ENCODE results near the gene DHX58.

DHX58 gene

DNA sequence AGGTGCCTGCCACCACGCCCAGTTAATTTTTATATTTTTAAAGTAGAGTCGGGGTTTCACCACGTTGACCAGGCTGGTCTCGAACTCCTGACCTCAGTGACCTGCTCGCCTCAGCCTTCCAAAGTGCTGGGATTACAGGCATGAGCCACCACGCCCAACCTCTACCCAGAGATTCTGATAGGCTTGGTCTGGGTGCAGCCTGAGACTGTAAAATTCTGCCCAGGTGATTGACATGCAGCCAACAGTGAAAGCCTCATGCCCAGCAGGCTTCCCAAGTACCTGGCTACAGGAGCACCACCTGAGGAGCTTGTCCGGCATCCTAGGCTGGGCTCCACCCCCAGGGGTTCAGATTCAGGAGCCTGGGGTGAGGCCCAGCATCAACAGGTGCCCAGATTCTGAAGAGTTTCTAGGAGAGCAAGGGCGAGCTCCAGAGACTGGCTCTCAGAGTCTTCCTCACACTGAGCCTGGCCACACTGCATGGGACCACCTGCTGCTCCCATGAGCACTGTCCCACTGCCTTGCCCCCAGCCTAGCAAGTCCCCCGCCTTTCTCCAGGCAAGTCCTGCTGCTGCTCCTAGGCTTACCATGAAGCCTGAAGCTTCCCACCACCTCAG lies 30.9 kb downstream of the DHX58 start:
- no peak for DNase-seq (ENCODE audit: low read depth)

DNA sequence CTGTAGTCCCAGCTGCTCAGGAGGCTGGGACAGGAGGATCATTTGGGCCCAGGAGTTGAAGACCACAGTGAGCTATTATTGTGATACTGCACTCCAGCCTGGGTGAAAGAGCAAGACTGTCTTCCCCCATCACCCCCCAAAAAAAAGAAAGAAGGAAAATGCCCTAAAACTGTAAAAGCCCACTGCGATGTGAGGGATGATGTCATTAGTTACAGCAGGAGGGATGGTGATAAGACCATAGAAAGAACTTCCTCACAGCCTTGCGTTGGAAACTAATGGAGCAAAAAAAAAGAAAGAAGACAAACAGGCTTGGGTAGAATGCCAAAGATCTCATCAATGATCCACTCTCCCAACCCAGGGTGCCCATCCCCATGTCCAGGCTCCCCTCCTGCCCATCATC lies 33.0 kb downstream of the DHX58 start:
- DNase-seq (ENCODE audit: low read depth): no peak

DNA sequence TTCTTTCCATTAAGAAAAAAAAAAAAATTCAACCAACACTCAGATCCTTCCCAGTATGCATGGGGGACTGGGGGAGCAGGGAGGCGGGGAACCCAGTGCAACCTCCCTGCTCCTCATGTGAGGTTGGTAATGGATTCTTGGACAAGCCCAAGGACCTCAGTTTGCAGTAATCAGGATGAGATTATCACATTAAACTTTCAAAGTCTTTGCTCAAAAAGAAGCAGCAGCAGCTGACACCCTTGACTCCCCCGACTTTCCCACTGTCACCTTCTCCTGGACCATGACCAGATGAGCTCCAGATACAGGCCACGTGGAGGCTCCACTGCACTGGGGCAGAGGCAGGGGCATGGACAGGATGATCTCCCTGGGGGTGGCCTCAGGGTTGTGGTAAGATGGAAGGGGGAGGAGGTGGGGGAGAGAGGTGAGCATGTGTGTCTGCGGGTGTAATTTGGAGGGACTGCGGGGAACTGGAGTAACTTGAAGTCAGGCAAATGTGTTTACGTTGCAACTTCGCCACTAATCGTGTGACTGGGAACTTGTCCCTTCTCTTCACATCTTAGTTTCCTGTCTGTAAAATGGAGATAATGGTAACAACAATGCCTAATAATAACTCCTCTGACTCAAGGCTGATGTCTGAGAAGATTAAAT lies 34.0 kb downstream of the DHX58 start:
- no peak for DNase-seq (ENCODE audit: low read depth)

DNA sequence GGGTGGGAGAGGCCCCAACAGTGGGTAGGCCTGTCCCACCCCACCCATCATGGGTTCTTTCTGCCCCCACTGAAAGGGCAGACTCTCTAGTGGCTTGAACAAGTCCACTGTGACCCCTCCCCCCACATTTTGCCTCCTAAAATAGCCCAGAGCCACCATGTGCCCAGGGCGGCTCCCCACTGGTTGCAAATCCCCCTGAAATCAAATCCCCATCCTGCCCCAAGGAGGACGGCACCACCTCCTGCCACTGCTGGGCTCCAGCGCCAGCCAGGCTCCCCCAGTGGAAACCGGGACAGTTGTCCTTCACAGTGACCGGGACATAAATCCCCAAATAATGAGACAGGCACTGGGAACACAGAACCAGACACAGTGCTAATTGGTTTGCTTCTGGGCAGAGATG lies 34.8 kb downstream of the DHX58 start:
- DNase-seq (ENCODE audit: low read depth): no peak

DNA sequence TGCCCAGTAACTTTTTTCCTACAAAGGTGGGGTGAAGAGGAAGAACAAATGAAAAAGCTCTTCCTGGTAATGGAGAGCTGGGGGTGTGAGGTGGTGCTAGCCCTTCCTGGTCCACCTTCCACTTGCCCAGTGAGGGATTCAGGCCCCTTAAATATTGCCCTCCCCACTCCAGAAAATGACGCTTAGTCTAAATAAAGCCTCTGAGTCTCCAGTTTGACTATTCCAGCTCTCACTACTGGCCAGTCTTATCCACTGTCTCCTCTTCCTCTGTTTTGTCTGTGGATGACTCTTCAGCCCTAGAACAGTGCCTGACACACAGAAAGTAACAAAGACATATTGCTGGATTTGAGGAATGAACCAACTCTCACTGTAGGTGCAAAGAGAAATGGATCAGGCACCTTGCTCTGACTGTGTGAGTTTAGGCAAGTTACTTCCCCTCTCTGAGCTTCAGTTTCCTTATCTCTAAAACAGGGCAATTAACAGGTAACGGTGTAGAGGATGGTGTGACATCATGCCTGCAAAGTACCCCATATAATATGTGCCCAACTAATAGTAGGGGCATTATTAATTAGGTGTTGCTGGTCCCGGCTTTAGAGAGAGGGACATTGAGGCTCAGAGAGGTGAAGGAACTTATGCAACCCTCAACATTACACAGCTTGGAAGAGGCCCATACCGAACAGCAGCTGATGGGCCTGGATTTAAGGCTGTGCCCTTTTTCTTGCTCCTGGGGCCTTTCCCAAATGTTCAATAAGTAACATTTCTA lies 35.5 kb downstream of the DHX58 start:
- DNase-seq (ENCODE audit: low read depth): no peak

DNA sequence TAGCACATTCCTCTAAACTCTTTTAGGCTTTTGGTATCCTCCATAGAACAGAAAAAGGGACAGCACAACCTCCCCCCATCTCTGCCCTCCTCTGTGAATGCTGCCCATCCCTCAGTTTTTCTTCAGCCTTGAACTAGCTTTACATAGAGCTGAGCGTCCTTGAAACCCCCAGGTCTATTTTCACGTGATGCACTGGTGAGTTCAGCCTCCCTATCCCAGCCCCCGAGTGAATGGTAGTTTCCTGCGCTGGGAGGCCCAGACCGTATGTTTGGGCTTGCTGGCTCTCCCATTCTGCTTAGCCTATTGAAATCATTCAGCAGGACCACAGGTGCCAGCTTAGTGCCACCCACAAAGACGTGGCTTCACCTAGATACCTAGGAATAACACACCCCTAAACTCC lies 36.7 kb downstream of the DHX58 start:
- no peak for DNase-seq (ENCODE audit: low read depth)

DNA sequence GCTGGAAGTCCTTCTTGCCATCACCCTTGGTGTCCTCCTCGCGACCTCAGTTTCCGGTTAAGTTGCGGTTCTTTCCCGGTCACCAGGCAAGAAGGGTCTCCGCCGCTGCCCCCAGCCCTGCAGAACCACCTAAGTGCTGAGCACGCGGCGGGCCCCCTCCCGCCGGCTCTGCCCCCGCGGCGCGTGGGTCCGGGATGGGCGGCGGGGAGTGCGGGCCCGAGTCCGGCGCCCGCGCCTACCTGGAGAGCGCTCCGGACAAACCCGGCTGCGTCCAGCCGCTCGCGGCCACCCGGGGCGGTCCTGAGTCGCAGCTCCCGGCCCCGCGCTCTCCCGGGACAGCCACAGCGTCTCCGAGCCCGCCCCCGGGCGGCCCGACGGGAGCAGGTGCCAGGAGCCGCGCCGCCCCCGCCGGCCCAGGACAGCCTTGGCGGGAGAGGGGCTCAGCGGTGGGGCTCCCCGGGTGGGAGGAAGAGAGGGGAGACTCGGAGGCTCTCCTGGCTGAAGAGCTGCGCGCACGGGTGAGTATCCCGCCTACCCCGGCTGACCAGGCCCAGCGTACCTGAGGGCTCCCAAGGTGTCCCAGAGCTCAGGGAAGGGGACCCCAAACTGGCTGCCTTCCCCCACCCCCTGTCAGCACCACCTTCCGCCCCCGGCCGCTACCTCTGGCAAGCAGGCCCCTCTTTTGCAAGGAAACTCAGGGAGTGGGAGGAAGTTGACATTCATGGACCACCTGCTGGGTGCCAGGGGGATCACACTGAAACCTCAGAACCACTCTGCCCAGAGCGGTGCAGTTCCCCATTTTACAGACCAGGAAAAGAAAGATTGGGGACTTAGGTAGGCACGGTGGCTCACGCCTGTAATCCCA lies 40.0 kb downstream of the DHX58 start:
- DNase-seq (ENCODE audit: low read depth): no peak

DNA sequence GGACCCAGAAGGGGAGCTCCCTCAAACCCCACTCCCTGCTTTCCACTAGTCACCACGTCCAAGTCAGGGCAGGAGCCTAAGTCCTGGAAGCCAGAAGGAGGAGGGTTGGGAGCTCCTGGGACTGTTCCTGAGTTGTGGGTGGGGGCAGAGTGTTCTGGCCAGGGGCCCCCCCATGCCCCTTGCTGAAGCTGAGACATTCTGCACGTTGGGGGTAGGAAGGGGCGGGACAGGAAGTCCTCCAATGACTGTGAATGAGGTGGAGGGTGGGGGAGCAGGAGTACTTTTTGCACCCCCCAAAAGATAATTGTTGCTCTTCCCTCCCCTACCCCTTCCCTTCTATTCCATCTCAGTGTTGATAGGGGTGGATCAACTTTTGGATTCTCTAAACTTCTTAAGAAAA lies 40.7 kb downstream of the DHX58 start:
- no peak for DNase-seq (ENCODE audit: low read depth)

DNA sequence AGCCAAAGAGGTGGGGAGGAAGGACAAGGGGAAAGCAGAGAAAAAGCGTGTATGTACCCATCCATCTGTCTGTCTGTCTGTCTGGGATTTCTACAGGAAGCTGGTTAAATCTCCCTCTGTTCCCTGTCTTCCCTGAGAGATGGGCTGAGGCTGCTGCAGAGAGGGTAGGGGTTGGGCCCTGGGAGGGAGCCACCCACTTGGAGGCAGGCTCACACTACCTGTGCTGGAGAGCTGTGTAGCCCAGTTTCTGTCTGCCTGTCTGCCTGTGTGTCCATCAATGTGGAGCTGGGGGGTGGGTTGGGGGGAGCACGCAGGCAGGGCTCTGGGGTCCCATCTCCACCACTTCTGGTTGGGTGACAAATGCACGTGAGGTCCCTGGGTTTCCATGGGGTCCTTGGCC lies 43.5 kb downstream of the DHX58 start:
- no peak for DNase-seq (ENCODE audit: low read depth)

DNA sequence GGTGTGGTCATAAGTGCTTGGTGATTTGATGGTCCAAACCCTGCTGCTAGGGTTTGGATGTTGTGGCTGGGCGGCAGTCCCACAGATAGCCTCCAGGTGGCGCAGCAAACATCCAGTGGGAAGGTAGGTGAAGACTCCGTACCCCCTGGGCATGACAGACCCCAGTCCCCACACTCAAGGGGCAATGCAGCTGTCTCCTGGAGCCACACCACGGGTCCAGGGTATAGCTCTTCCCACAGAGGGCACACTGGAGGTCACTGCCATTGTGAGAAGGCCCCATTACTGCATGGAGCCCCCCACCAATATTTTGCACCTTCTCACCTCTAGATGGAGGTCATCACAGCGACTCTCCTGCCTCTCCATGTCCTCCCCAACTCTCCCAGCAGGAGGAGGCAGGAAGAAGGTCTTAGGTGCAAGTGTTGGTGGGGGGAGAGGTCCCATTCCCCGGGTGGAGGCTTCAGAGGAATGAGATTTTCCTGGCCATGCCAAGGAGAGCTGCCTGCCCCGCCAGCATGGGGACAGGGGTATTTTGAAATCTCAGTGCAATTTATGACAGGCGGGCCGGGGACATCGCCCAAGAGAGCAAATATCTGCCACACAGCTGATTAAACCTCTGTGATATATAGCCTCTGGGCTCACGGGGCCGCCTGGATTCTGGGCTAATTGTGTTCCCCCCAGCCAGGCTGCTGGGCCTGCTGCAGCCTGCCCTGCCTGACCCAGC lies 45.0 kb downstream of the DHX58 start:
- peak; percentile 48 for DNase-seq (ENCODE audit: low read depth)

DNA sequence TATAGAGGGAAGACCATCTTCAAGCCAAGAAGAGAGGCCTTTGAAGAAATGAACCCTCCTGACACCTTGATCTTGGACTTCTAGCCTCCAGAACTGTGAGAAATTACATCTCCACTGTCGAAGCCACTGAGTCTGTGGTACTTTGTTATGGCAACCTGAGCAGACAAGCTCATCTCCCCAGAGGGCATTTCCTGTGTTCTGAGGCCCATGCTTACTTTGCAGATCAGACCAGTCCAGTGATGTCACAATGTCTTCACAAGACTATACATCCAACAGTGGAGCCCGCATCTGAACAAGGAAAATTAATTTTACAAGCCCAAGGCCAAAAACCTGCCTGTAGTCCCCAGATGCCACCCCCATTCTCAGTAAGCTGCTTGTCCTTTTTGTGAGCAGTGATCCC lies 47.3 kb downstream of the DHX58 start:
- DNase-seq (ENCODE audit: low read depth): no peak

DNA sequence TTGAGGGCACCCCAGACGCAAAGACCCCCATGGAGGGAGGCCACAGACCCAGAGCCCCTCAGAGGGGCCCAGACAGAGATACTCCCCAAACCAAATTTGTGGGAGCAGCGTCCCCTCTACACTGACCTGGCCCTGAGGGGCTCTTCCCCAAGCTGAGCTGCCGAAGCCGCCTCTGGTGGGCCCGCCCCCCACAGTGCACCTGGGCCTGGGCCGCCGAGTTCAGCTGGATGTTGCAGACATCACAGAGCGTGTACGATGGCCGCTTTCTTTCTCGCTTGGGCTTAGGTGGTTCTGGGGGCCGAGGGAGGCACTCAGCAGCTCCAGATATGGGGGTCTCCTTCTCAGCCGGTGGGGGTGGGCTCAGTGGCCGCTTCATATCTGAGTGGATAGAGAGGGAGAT lies 49.8 kb downstream of the DHX58 start:
- DNase-seq (ENCODE audit: low read depth): no peak

DNA sequence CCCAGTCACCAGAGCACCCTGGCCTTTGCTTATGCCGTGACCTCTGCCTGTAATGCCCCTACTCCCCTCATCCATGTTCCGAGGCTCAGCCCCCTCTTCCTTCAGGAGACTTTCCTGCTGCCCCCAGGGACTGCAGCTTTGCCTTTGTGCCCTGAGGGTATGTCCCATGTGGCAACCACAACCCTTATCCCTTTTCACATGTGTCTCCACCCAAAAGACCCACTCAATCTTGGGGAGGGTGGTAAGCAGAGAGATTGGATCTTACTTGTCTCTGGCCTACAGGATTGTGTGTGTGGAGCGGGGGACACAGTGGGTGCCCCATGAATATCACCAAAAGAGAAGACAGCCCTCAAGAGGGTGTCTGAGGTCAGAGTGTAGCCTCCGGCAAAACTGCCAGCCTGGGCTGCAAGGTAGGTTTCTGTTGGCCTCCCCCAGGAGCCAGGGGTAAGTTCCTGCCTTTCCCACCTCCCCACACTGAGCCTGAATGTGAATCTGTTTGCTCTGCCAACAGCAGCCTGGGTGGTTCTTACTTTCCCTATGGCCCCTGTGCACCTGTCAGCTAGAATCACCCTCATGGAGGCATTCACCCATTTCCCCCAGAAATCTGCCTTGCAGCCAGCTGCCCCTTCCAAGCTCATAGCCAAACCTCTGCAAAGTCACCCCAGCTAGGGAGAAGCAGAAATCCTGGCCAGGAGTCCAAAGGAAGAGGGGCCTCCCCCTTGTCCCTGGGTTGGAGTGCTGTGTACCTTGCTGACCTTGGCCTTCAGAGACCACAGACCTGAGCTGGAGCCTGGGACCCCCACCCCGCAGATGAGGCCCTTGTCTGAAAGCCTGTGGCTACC lies 50.6 kb downstream of the DHX58 start:
- no peak for DNase-seq (ENCODE audit: low read depth)

DNA sequence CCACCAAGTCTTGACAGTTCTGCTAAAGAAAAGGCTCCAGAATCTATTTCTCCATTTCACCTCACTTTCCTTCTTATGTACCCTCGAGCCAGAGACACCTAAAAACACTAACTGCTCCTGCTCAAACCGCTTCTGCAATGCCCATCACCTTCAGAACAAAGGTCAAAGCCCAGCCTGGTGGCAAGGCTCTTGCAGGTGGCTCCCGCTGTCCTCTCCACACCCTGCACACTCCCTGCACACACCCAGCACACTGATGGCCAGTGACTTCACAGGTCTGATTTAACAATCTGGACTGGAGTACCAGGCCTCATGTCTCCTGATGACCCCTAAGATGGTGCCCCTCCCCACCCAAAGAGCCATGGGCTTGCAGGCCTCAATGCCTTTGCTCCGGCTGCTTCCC lies 52.3 kb downstream of the DHX58 start:
- no peak for DNase-seq (ENCODE audit: low read depth)

DNA sequence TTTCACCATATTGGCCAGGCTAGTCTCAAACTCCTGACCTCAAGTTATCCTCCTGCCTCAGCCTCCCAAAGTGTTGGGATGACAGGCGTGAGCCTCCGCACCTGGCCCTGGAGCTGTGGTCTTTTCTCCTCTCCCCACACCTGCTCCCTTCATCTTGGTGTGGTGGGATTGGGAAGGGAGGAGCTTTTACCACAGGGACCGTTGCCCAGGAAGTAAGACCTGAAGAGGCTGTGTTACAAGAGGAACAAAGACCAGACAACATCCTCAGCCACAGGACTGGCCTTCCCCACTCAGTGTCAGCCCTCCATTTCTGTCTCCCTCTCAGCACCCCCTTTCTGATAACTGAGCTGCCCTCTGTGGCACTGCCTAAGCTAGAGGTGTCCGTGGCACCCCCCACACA lies 52.7 kb downstream of the DHX58 start:
- DNase-seq (ENCODE audit: low read depth): no peak

DNA sequence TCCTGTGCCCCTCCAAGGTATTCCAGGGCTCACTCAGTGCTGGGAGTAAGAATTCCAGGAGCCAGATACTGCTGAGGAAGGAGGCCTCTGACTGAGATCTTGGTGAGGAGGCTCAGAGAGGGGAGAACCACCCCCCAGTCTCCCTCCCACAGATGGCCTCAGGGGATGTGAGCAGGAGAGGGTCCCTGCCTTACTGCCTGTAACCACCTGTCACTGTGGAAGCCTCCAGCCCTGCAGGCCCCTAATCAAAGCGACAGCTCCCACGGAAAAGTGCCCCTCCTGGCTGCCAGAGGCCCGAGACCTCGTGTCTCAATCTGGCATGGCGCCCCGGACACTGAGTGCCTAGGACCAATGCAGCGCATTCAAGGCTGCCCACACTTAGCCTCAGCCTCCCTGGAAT lies 54.5 kb downstream of the DHX58 start:
- no peak for DNase-seq (ENCODE audit: low read depth)

DNA sequence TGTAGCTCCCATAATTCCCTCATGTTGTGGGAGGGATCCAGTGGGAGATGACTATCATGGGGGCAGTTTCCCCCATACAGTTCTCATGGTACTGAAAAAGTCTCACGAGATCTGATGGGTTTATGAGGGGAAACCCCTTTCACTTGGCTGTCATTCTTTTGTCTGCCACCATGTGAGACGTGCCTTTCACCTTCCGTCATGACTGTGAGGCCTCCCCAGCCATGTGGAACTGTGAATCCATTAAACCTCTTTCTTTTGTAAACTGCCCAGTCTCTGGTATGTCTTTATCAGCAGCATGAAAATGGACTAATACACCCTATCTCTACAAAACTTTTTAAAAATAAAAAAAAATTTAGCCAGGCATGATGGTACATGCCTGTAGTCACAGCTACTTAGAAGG lies 55.9 kb downstream of the DHX58 start:
- DNase-seq (ENCODE audit: low read depth): no peak

DNA sequence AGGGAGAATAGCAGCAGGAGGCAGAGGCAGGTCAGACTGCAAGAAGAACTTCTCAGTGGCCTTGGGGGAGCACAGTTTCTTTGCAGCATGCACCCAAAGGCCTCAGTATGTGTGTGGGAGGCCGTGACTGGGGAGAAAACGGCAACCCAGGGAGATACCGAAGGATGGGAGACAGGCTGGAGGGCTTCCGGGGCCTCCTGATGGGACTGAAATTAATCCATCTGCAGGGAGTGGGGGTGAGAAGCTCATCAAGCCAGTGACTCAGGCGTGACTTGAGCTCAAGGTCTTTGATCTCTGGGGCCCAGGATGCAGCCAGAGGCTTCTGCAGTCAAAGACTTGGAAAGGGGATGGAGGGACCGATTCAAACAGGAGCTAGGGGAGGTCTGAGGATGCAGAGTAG lies 57.0 kb downstream of the DHX58 start:
- DNase-seq (ENCODE audit: low read depth): no peak

DNA sequence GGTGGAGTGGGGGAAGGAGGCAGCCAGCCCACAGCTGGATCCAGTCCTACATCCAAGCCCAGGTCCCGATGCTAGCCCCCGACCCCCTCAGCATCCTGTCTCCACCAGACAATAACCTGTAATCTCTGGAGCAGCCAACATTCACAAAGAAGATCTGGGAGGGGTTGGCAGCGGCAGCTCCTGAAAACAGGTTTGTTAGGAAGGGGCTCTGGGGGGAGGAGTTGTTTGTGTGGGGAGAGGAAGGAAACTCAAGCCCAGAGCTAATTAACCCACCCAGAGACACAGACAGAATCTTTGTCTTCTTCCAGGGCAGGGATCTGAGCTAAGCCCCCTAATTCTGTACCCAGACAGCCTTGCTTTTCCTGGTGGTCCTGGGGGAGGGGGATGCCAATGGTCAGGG lies 57.5 kb downstream of the DHX58 start:
- DNase-seq (ENCODE audit: low read depth): no peak

DNA sequence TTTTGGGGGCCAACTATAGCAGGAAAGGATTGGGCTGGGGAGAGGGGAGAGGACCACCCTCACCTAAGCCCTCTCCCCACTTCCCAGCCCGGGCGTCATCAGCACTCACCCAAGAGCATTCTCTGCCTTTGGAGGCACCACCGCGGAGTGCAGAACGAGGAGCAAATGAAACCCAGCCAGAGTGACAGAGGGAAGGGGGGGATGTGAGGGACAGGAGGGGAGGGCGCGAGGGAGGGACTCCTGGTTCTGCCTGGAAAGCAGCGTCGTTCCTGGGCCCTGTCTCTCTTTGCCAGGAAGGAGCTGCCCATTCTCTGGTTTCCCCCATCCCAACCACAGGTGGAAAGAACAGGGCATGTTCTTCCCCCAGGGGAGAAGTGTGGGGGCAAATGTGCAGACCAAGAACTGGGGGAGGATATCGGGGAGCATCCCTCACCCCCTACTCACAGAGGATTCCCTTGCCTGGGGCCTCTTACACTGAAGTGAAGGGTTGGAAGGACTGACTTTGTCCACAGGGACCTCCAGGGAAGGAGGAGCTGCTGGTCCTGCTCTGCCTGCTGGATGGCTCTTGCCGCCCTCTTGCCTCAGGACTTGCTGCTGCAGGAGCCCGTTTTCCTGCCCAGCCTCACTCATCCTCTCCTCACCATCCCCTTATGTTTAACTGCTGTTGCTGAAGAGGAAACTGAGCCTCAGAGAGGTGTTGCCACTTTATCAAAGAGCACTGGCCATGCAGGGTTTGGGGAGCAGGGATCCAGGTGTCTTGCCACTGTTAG lies 58.6 kb downstream of the DHX58 start:
- DNase-seq (ENCODE audit: low read depth): no peak

All from activated T-helper 1 cell treated with Interleukin-2 at 50 U/mL for 16 hours (primary cell).